Mesodermal cell (in vitro differentiated cells): ENCODE results near the gene ENDOU.

Experiments used
- H3K27ac ChIP-seq: 2 replicates; pipeline ENCODE4 v1.7.0; 2013; ENCODE audit warnings: mild to moderate bottlenecking, low read depth, low read length, moderate library complexity; ENCODE audit not compliant: severe bottlenecking
- H3K36me3 ChIP-seq: 2 replicates; pipeline ENCODE4 v1.7.1; 2013; ENCODE audit warnings: mild to moderate bottlenecking, low read length, moderate library complexity; ENCODE audit not compliant: control insufficient read depth, insufficient read depth
- H3K4me1 ChIP-seq: one replicate; pipeline ENCODE4 v1.7.1; 2013; ENCODE audit warnings: mild to moderate bottlenecking, low read length; ENCODE audit not compliant: insufficient read depth, control insufficient read depth, poor library complexity, severe bottlenecking
- H3K4me3 ChIP-seq: 2 replicates; pipeline ENCODE4 v1.7.0; 2013; ENCODE audit warnings: low read length, control low read depth, mild to moderate bottlenecking; ENCODE audit not compliant: insufficient read depth, poor library complexity, severe bottlenecking; ENCODE audit errors: extremely low read depth
- H3K9me3 ChIP-seq: 2 replicates; pipeline ENCODE4 v1.7.1; 2013; ENCODE audit warnings: mild to moderate bottlenecking, low read length, moderate library complexity; ENCODE audit not compliant: control insufficient read depth
- WGBS, 2 experiments: methylation state at CpG; one replicate each; pipeline ENCODE4 v1.1.5; 2013; ENCODE audit warnings: missing lambda C conversion rate in 2 of 2; ENCODE audit not compliant: insufficient coverage in 2 of 2; 5-methylcytosine and 5-hydroxymethylcytosine counted together

ENDOU gene

DNA sequence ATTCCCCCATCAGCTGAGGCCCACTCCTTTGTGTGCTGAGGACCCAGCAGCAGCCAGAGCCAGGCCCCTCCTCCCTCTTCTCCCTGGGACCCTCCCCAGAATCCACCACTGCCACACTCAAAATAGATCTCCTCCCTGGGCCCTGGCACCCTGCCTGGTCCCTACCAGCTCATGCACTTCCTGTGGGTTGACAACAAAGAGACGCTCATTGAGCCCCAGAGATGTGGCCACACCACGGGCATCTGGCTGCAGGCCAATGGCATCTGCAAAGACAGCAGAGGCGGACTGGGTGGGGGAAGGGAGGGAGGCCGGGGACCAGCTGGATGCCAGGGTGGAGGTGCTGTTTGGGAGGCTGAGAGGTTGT lies 16.0 kb upstream of the ENDOU start:
- WGBS, 2 experiments: 80 to 87% methylated on average over 3 to 4 of the region's 4 CpGs
- H3K4me3 ChIP-seq: no peak overlapping the region
- H3K9me3 ChIP-seq: no peaks in the 10 kb centered on the region
- H3K36me3 ChIP-seq: no peaks in the 10 kb centered on the region
- no peaks in the 10 kb centered on the region for H3K4me1 ChIP-seq
- no peak overlapping the region for H3K27ac ChIP-seq

GRCh38 chr12:47740606-47741339 lies 15.5 kb upstream of the ENDOU start:
- H3K4me3 ChIP-seq: no peak overlapping the region
- no peaks in the 10 kb centered on the region for H3K4me1 ChIP-seq
- WGBS, 2 experiments: 93% methylated on average over 12 to 17 of the region's 21 CpGs
- H3K36me3 ChIP-seq: no peaks in the 10 kb centered on the region
- no peak overlapping the region for H3K27ac ChIP-seq
- H3K9me3 ChIP-seq: no peaks in the 10 kb centered on the region

GRCh38 chr12:47739979-47740378 lies 14.7 kb upstream of the ENDOU start:
- no peaks in the 10 kb centered on the region for H3K36me3 ChIP-seq
- 72 to 89% methylated on average over 8 to 10 of the region's 12 CpGs for WGBS, 2 experiments
- H3K4me1 ChIP-seq: peaks cover 6% of the 10 kb centered on the region

GRCh38 chr12:47739297-47739696 lies 14.0 kb upstream of the ENDOU start:
- H3K4me3 ChIP-seq: no peak overlapping the region
- 89 to 100% methylated on average over 1 to 3 of the region's 3 CpGs for WGBS, 2 experiments
- H3K27ac ChIP-seq: no peak overlapping the region
- H3K36me3 ChIP-seq: no peaks in the 10 kb centered on the region
- H3K4me1 ChIP-seq: peaks cover 9% of the 10 kb centered on the region
- H3K9me3 ChIP-seq: no peaks in the 10 kb centered on the region

More at GRCh38 chr12:47739979-47740378, 14.7 kb upstream of the ENDOU start:
- Histone ChIP-seq H3K9me3 (no peaks in the 10 kb centered on the region), H3K27ac (no peak overlapping the region), H3K4me3 (no peak overlapping the region)

DNA sequence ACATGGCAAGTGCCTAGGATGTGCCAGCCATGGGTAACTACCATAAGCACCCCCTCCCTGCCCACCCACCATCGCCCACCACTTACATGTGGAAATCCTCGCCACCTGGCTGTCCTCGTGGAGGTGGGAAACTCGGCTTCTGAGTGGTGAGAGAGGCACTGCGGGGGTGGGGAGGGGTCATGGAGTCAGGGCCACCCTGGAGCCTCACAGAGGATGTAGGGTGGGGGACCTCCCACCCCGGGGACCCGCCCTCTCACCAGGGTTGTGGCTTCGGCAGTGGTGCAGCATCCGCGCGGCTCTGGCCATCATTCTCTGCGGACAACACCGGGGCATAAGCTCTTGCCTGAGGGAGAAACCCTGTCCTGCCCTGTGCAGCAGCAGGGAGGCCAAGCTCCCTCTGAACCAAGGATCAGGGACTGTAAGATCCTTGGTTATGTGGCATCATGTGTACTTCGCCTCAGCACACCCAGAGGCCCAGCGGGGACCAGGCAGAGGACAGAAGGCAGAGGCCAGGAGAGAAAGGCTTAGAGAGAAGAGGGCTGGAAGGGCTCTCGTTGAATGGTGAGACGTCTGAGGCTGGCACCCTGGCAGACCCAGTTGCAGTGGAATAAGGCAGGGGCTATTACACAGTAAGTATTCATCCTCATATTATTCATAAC lies 12.8 kb upstream of the ENDOU start:
- no peak overlapping the region for H3K27ac ChIP-seq
- WGBS, 2 experiments: 94 to 97% methylated on average over 11 to 12 of the region's 17 CpGs
- peaks cover 9% of the 10 kb centered on the region for H3K4me1 ChIP-seq
- no peaks in the 10 kb centered on the region for H3K9me3 ChIP-seq
- no peak overlapping the region for H3K4me3 ChIP-seq
- H3K36me3 ChIP-seq: no peaks in the 10 kb centered on the region

GRCh38 chr12:47736877-47737676 lies 11.8 kb upstream of the ENDOU start:
- H3K36me3 ChIP-seq: no peaks in the 10 kb centered on the region
- H3K27ac ChIP-seq: no peak overlapping the region
- 87 to 89% methylated on average over 14 to 19 of the region's 19 CpGs for WGBS, 2 experiments
- H3K4me1 ChIP-seq: peaks cover 9% of the 10 kb centered on the region
- no peak overlapping the region for H3K4me3 ChIP-seq
- no peaks in the 10 kb centered on the region for H3K9me3 ChIP-seq

DNA sequence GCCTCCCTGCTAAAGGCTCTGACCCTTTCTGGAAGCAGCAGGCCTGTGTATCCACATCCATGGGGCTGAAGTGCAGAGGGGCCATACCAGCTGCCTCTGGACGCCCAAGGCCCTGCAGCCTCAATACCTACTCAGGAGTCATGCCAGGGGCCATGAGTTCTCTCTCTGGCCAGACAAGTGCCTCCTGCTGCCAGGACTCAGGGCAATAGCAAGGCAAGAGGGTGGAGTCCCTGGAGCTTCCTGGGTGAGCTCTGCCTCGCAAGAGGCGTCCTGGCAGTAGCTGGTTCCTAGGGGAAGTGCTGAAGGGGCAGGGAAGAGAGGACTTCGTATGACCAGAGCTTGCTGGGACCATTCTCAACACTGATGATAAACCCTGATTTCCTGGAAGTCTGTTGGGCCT lies 10.9 kb upstream of the ENDOU start:
- Histone ChIP-seq H3K4me3 (no peak overlapping the region), H3K4me1 (peaks cover 9% of the 10 kb centered on the region), H3K27ac (no peak overlapping the region), H3K36me3 (no peaks in the 10 kb centered on the region), H3K9me3 (no peaks in the 10 kb centered on the region)
- WGBS, 2 experiments: 86 to 95% methylated on average over 4 of the region's 4 CpGs

GRCh38 chr12:47735649-47736048 lies 10.4 kb upstream of the ENDOU start:
- no peak overlapping the region for H3K27ac ChIP-seq
- WGBS, 2 experiments: 91 to 95% methylated on average over 8 to 9 of the region's 11 CpGs
- H3K4me3 ChIP-seq: no peak overlapping the region
- peaks cover 9% of the 10 kb centered on the region for H3K4me1 ChIP-seq
- no peaks in the 10 kb centered on the region for H3K9me3 ChIP-seq
- H3K36me3 ChIP-seq: no peaks in the 10 kb centered on the region

GRCh38 chr12:47734725-47735480 lies 9.6 kb upstream of the ENDOU start:
- peaks cover 9% of the 10 kb centered on the region for H3K4me1 ChIP-seq
- 63 to 66% methylated on average over 7 to 9 of the region's 12 CpGs for WGBS, 2 experiments
- H3K27ac ChIP-seq: no peak overlapping the region
- no peaks in the 10 kb centered on the region for H3K9me3 ChIP-seq
- H3K36me3 ChIP-seq: no peaks in the 10 kb centered on the region
- H3K4me3 ChIP-seq: no peak overlapping the region

- Histone ChIP-seq H3K4me3 (no peak overlapping the region), H3K27ac (no peak overlapping the region)
- WGBS, 2 experiments: 90 to 93% methylated on average over 4 of the region's 4 CpGs
Observed at GRCh38 chr12:47733142-47733541, 7.9 kb upstream of the ENDOU start.

More at GRCh38 chr12:47733142-47733541, 7.9 kb upstream of the ENDOU start:
- Histone ChIP-seq H3K9me3 (no peaks in the 10 kb centered on the region), H3K36me3 (no peaks in the 10 kb centered on the region), H3K4me1 (peaks cover 12% of the 10 kb centered on the region)
